IMR-90 (cell line): ENCODE data around the gene TKTL2.

Source experiments
- POLR2A ChIP-seq: IDR thresholded peaks from 2 replicates; pipeline ENCODE4 v1.6.1; 2012; ENCODE audit warnings: mild to moderate bottlenecking, low read depth, low read length
- TF ChIP-seq, protein P1 (sequence below): conservative IDR thresholded peaks from 2 replicates; pipeline ENCODE4 v1.5.1; 2012; ENCODE audit warnings: mild to moderate bottlenecking, low read depth, low read length, improper control_type of control experiment

GRCh38 chr4:163492951-163493504 is 19.5 kb upstream of the TKTL2 start:
- no peak for TF ChIP-seq POLR2A
- TF ChIP-seq, protein P1, sequence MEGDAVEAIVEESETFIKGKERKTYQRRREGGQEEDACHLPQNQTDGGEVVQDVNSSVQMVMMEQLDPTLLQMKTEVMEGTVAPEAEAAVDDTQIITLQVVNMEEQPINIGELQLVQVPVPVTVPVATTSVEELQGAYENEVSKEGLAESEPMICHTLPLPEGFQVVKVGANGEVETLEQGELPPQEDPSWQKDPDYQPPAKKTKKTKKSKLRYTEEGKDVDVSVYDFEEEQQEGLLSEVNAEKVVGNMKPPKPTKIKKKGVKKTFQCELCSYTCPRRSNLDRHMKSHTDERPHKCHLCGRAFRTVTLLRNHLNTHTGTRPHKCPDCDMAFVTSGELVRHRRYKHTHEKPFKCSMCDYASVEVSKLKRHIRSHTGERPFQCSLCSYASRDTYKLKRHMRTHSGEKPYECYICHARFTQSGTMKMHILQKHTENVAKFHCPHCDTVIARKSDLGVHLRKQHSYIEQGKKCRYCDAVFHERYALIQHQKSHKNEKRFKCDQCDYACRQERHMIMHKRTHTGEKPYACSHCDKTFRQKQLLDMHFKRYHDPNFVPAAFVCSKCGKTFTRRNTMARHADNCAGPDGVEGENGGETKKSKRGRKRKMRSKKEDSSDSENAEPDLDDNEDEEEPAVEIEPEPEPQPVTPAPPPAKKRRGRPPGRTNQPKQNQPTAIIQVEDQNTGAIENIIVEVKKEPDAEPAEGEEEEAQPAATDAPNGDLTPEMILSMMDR, result no peak
